ENCODE data around the gene C19orf81.
"Not testable (repeated sequence)": the region's sequence is repeated elsewhere in the genome, so short reads cannot be mapped to it uniquely, and the experiment has no call there.

The C19orf81 gene

GRCh38 chr19:50649433-50650391, at the start of gene C19orf81:
Gene C19orf81, plus strand, starts transcription at chr19:50649445. Its CDS starts 0 bp downstream, at chr19:50649445.
- DNase-seq (ENCODE audit: low read depth in 2 of 2): no peak

GRCh38 chr19:50601407-50602088, 47.7 kb upstream of the C19orf81 start:
- no peak for DNase-seq (ENCODE audit: low read depth in 2 of 2)

DNA sequence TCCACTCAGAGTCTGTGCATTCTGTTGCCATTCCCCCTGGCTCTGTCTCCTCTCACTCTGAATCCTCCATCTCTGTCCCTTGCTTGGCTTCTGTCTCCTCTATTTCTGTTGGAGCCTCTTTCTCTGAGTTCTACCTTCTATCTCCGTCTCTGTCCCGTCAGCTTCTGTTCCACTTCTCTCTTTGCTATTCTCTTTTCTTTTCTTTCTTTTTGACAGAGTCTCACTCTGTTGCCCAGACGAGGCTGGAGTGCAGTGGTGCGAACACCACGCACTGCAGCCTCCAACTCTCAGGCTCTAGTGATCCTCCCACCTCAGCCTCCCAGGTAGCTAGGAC, 47.2 kb upstream of the C19orf81 start:
- no peak for DNase-seq (ENCODE audit: low read depth in 2 of 2)

- no peak for DNase-seq (ENCODE audit: low read depth in 2 of 2)
Observed at GRCh38 chr19:50602496-50602895, 46.7 kb upstream of the C19orf81 start.

- DNase-seq (ENCODE audit: low read depth in 2 of 2): no peak
Observed at GRCh38 chr19:50602935-50603334, 46.3 kb upstream of the C19orf81 start.

- DNase-seq (ENCODE audit: low read depth in 2 of 2): not testable (repeated sequence)
Observed at GRCh38 chr19:50604264-50605073, 44.8 kb upstream of the C19orf81 start.

- DNase-seq (ENCODE audit: low read depth in 2 of 2): not testable (repeated sequence)
Observed at GRCh38 chr19:50606059-50606836, 43.0 kb upstream of the C19orf81 start.

DNA sequence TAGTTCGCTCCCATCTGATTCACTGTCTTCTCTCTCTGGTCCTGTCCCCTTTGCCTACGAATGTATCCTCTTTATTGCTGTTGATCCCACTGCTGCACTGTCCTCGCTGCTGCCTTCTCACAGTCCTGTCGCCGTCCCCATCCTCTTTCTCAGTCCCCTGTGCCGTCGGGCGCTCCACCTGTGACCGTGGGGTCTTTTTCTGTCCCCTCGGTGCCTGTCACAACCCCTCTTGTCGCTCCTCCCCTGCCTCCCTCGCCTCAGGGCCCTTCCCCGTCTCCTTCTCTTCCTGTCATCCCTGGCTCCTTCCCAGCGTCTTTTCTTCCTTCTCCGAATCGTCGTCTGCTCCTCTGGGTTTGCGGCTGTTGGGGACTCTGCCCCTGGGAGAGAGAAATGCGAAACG, 41.9 kb upstream of the C19orf81 start:
- no peak for DNase-seq (ENCODE audit: low read depth in 2 of 2)

GRCh38 chr19:50607874-50608785, 41.1 kb upstream of the C19orf81 start:
- DNase-seq (ENCODE audit: low read depth in 2 of 2): peak; percentile 13 to 19

- not testable (repeated sequence) for DNase-seq (ENCODE audit: low read depth in 2 of 2)
Observed at GRCh38 chr19:50612504-50613404, 36.5 kb upstream of the C19orf81 start.

DNA sequence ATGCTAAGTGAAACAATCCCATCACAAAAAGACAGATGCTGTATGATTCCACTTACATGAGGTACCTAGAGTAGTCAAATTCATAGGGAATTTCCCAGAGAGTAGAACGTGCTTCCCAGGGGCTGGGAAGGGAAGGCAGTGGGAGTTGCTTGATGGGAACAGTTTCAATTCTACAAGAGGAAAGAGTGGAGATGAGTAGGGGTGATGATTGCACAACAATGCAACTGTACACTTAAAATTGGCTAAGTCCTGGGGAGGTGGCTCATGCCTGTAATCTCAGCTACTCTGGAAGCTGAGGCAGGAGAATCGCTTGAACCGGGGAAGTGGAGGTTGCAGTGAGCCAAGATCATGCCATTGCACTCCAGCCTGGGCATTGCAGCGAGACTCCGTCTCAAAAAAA, 30.9 kb upstream of the C19orf81 start:
- not testable (repeated sequence) for DNase-seq (ENCODE audit: low read depth in 2 of 2)

DNA sequence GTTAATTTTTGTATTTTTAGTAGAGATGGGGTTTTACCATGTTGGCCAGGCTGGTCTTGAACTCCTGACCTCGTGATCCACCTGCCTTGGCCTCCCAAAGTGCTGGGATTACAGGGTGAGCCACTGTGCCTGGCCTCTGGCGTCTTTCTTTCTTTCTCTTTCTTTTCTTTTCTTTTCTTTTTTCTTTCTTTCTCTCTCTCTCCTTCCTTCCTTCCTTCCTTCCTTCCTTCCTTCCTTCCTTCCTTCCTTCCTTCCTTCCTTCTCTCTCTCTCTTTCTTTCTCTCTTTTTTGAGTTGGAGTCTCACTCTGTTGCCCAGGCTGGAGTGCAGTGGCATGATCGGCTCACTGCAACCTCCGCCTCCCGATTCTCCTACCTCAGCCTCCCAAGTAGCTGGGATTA, 30.1 kb upstream of the C19orf81 start:
- not testable (repeated sequence) for DNase-seq (ENCODE audit: low read depth in 2 of 2)

DNA sequence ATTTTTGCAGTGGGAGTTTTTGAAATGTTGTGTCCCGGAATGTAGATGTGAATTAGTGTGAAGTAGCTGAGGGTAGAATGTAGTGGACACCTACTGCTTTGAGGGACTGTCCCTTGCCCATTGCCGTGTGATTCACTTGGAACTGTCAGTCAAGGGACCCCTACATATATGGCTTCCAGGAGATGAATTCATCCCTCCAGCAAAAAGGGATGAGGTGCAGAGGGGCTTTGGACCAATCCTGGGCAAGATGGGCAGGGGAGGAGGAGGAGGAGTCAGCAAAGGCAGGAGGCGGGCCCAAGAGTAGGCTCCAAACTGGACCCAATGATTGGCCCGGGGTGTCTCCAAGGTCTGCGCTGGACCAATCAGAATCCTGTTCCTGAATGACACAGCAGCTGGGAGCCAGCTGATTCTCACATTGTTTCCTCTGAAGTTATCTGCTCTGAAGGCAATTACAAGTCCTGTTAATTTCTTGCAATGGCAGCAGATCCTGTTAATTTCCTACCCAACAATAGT, 28.8 kb upstream of the C19orf81 start:
- DNase-seq (ENCODE audit: low read depth in 2 of 2): not testable (repeated sequence)

- DNase-seq (ENCODE audit: low read depth in 2 of 2): no peak
Observed at GRCh38 chr19:50624949-50625600, 24.2 kb upstream of the C19orf81 start.

DNA sequence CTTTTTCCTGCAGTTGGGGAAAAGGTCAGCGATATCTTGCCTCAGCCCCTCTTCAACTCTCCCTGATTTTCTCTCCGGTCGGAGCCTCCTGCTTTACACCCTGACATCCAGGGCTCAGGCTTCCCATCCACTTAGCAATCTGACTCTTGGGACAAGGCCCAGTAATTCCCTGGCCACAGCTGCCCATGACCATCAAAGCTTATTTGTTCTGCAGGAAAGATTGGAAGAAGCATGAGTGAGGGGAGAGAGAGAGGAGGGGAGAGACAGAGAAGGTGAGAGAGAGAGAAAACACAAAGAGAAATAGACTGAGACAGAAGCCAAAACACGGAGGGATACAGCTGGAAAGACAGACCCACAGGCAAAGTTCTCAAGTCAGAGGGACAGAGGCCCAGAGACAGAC, 23.2 kb upstream of the C19orf81 start:
- DNase-seq (ENCODE audit: low read depth in 2 of 2): no peak

DNA sequence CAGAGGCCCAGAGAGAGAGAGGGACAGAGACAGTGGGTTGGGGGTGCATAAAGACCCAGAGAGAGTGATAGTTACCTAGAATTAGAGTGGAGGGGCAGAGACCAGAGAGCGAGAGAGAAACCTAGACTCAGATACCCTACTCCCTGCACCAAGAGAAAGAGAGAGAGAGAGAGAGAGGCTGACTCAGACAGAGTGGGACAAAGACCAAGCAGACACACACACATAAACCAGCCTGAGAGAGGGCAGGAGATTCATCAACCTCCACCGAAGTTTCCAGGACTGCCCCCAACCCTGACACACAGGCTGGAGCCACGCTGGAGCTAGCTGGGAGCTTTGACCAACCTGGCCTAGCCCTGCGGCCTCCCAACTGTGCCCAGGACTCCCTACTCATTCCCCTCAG, 22.4 kb upstream of the C19orf81 start:
- DNase-seq (ENCODE audit: low read depth in 2 of 2): no peak

DNA sequence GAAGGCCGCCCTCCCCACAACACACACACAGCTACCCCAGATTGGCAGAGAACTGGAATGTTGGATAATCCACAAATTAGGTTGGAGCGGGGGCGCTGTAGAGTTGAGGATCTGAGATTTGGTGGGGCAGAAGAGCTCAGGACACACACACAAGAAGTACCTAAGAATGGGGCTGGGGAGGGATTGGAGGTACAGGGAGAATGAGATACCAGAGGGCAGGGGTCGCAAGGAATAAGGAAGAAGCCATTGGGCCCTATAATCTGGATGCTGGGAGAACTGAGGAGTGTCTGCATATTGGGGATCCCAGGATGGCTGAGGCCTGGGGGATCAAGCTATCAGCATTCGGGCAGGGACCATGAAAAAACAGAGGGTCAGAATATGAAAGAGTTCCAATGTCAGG, 21.1 kb upstream of the C19orf81 start:
- no peak for DNase-seq (ENCODE audit: low read depth in 2 of 2)

DNA sequence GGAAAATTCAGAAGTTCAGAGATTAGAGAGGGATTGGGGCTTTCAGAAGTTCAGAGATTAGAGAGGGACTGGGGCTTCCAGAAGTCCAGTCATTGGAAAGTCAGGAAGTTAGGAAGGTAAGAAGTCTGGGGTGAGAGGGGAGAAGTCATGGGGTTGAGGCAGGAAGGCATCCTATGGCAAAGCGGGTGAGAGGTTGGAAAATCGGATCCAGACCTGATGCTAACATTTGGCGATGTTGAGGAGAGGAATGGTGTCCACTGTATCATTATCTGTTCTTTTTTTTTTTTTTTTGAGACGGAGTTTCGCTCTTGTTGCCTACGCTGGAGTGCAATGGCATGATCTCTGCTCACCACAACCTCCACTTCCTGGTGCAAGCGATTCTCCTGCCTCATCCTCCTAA, 20.7 kb upstream of the C19orf81 start:
- no peak for DNase-seq (ENCODE audit: low read depth in 2 of 2)
